ENCODE measurements around the gene TRNAU1AP. TPM values are rescaled to one million over a fixed set of nuclear protein-coding genes. Genes with fewer than 3 reads are reported as not detected.

TRNAU1AP gene
- total and polyA plus RNA-seq, 10 of the 15 experiments (the other 5 are each of a cell fraction or from before 2014, with no cell fraction given), result 24.3 to 67.0 (median 31.8) TPM

DNA sequence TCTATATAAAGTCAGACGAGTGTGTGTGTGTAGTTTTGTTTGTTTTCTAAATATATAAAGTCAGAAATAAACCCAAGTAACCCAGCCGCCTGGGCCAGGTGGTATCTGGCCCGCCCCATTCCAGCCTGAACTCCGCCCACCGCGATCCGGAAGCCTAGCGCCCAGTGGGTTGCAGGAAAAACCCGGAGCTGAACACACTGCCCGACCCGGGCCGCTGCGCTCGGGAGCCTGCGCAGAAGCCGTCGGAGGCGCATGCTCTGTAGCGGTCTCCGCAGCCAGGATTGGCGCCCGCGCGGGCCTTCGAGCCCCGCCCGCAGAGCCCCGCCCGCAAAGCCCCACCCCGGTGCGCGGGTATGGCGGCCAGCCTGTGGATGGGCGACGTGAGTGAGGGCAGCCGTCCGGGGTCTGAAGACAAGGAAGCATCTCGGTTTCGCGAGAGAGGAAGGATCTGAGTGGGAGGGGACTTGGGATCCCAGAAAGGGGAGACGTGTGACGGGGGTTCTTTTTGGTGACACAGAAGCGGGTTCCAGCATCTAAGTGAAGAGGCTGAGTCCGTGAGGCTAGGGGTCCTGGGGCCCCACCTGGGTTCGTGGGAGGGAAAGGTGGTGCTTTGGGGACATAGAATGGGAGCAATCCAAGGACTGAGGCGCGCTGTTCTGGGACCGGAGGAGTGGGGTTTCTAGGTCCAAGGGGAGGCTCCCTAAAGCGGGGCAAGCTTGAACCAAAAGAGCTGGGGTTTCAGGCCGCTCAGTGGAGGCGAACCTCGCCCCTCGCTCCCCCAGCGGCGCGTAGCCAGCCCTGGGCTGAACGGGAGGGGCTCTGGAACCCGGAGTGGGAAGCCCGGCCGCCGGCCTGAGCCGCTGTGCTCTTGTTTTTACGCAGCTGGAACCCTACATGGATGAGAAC lies at the start of gene TRNAU1AP (continued):
- TF ChIP-seq, protein P1, sequence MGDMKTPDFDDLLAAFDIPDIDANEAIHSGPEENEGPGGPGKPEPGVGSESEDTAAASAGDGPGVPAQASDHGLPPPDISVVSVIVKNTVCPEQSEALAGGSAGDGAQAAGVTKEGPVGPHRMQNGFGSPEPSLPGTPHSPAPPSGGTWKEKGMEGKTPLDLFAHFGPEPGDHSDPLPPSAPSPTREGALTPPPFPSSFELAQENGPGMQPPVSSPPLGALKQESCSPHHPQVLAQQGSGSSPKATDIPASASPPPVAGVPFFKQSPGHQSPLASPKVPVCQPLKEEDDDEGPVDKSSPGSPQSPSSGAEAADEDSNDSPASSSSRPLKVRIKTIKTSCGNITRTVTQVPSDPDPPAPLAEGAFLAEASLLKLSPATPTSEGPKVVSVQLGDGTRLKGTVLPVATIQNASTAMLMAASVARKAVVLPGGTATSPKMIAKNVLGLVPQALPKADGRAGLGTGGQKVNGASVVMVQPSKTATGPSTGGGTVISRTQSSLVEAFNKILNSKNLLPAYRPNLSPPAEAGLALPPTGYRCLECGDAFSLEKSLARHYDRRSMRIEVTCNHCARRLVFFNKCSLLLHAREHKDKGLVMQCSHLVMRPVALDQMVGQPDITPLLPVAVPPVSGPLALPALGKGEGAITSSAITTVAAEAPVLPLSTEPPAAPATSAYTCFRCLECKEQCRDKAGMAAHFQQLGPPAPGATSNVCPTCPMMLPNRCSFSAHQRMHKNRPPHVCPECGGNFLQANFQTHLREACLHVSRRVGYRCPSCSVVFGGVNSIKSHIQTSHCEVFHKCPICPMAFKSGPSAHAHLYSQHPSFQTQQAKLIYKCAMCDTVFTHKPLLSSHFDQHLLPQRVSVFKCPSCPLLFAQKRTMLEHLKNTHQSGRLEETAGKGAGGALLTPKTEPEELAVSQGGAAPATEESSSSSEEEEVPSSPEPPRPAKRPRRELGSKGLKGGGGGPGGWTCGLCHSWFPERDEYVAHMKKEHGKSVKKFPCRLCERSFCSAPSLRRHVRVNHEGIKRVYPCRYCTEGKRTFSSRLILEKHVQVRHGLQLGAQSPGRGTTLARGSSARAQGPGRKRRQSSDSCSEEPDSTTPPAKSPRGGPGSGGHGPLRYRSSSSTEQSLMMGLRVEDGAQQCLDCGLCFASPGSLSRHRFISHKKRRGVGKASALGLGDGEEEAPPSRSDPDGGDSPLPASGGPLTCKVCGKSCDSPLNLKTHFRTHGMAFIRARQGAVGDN (IDR thresholded peaks at IDR 0.05), result peak; percentile 14; the same call in 1 of the 2 replicates
- TF ChIP-seq RCOR1 (conservative IDR thresholded peaks at IDR 0.05; ENCODE audit: low read depth, low read length) (0 out of 2 replicates have a peak, but pooled peaks have one; percentile 55), IRF4 (IDR thresholded peaks at IDR 0.05; ENCODE audit: low read depth, low read length) (no peak), ZNF622 (IDR thresholded peaks at IDR 0.05) (no peak), CREB1 (IDR thresholded peaks at IDR 0.05; ENCODE audit: low read depth) (peak; percentile 62), MEF2B (IDR thresholded peaks at IDR 0.05; ENCODE audit: partially characterized antibody, poor library complexity, severe bottlenecking) (no peak), SMARCA5 (IDR thresholded peaks at IDR 0.05) (no peak), EP300 (IDR thresholded peaks at IDR 0.05; ENCODE audit: borderline replicate concordance in 1 of 2, control insufficient read depth in 1 of 2, low read depth in 2 of 2, low read length in 2 of 2) (peak in 1 of 2 experiments; percentile 68; a peak in 1 of 4 replicates), RFX5 (IDR thresholded peaks at IDR 0.05; ENCODE audit: low read depth, low read length) (peak; percentile 53; the same call in 1 of the 2 replicates)
- TF ChIP-seq, protein P2, sequence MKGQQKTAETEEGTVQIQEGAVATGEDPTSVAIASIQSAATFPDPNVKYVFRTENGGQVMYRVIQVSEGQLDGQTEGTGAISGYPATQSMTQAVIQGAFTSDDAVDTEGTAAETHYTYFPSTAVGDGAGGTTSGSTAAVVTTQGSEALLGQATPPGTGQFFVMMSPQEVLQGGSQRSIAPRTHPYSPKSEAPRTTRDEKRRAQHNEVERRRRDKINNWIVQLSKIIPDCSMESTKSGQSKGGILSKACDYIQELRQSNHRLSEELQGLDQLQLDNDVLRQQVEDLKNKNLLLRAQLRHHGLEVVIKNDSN (IDR thresholded peaks at IDR 0.05; ENCODE audit: borderline replicate concordance, extremely low read length, insufficient read depth, low read depth, low read length), result no peak
- TF ChIP-seq, protein P3, sequence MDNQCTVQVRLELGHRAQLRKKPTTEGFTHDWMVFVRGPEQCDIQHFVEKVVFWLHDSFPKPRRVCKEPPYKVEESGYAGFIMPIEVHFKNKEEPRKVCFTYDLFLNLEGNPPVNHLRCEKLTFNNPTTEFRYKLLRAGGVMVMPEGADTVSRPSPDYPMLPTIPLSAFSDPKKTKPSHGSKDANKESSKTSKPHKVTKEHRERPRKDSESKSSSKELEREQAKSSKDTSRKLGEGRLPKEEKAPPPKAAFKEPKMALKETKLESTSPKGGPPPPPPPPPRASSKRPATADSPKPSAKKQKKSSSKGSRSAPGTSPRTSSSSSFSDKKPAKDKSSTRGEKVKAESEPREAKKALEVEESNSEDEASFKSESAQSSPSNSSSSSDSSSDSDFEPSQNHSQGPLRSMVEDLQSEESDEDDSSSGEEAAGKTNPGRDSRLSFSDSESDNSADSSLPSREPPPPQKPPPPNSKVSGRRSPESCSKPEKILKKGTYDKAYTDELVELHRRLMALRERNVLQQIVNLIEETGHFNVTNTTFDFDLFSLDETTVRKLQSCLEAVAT (IDR thresholded peaks at IDR 0.05), result peak; percentile 61; the same call in 1 of the 2 replicates
- TF ChIP-seq, protein P4, sequence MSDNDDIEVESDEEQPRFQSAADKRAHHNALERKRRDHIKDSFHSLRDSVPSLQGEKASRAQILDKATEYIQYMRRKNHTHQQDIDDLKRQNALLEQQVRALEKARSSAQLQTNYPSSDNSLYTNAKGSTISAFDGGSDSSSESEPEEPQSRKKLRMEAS (IDR thresholded peaks at IDR 0.05; ENCODE audit: low read depth, low read length), result peak; percentile 12; the same call in 1 of the 2 replicates
- TF ChIP-seq, protein P5, sequence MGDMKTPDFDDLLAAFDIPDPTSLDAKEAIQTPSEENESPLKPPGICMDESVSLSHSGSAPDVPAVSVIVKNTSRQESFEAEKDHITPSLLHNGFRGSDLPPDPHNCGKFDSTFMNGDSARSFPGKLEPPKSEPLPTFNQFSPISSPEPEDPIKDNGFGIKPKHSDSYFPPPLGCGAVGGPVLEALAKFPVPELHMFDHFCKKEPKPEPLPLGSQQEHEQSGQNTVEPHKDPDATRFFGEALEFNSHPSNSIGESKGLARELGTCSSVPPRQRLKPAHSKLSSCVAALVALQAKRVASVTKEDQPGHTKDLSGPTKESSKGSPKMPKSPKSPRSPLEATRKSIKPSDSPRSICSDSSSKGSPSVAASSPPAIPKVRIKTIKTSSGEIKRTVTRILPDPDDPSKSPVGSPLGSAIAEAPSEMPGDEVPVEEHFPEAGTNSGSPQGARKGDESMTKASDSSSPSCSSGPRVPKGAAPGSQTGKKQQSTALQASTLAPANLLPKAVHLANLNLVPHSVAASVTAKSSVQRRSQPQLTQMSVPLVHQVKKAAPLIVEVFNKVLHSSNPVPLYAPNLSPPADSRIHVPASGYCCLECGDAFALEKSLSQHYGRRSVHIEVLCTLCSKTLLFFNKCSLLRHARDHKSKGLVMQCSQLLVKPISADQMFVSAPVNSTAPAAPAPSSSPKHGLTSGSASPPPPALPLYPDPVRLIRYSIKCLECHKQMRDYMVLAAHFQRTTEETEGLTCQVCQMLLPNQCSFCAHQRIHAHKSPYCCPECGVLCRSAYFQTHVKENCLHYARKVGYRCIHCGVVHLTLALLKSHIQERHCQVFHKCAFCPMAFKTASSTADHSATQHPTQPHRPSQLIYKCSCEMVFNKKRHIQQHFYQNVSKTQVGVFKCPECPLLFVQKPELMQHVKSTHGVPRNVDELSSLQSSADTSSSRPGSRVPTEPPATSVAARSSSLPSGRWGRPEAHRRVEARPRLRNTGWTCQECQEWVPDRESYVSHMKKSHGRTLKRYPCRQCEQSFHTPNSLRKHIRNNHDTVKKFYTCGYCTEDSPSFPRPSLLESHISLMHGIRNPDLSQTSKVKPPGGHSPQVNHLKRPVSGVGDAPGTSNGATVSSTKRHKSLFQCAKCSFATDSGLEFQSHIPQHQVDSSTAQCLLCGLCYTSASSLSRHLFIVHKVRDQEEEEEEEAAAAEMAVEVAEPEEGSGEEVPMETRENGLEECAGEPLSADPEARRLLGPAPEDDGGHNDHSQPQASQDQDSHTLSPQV (IDR thresholded peaks at IDR 0.05), result no peak
- TF ChIP-seq, protein P6, sequence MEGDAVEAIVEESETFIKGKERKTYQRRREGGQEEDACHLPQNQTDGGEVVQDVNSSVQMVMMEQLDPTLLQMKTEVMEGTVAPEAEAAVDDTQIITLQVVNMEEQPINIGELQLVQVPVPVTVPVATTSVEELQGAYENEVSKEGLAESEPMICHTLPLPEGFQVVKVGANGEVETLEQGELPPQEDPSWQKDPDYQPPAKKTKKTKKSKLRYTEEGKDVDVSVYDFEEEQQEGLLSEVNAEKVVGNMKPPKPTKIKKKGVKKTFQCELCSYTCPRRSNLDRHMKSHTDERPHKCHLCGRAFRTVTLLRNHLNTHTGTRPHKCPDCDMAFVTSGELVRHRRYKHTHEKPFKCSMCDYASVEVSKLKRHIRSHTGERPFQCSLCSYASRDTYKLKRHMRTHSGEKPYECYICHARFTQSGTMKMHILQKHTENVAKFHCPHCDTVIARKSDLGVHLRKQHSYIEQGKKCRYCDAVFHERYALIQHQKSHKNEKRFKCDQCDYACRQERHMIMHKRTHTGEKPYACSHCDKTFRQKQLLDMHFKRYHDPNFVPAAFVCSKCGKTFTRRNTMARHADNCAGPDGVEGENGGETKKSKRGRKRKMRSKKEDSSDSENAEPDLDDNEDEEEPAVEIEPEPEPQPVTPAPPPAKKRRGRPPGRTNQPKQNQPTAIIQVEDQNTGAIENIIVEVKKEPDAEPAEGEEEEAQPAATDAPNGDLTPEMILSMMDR (IDR thresholded peaks at IDR 0.05 in 2 of 3, conservative IDR thresholded peaks at IDR 0.05 in 1 of 3; ENCODE audit: control insufficient read depth in 2 of 3, extremely low read depth in 1 of 3, insufficient read depth in 1 of 3, low read depth in 3 of 3, low read length in 3 of 3), result no peak

All from GM12878 (cell line).